Activated gamma-delta T cell treated with Interleukin-2 at 50 U/mL for 16 hours (primary cell): Measurements from ENCODE around the gene ABHD1.

ENCODE experiments used
- DNase-seq: peaks from one replicate; pipeline ENCODE4 v3.0.0-alpha.2; 2020

Gene ABHD1

DNA sequence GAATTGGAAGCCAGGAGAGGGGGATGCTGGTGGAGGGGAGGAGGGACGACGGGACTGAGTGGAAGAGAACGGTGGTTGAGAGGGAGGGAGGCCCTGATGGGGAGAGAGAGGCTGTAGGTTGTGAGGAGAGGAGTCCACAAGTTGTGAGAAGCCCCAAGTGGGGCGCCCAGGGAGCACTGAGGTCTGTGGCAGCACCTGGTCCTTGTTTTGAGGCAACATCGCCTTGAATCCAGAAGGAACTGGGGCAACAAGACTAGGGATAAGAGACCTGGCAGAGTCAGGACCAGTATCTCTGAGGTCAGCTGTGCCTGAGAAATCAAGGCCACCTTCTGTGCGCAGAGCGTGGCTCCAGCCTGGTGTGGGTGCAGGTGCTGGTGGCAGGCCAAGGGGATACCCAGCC, 14.5 kb downstream of the ABHD1 start:
- no peak for DNase-seq

DNA sequence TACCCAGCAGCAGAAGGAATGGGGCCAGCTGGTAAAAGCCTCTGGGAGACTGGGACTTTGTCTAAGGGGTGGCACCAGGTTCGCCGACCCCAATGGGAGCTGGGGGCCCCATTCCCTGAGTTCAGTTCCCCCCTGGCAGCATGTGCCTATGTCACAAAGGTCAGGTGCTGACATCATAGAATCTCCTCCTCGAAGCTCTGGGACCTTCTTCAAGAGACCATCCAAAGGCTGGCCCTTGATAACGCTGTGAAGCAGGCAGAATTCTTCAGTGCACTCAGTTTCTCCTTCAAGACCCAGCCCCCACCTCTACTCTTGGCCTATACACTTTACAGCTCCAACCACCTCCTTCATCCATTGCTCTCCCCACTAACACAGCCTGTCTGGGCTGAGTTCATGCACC, 15.7 kb downstream of the ABHD1 start, which contains the start of gene PRR30:
Gene PRR30, minus strand, starts transcription at position 101 of the 400 bp plus-strand sequence. CDS start 1,081 bp downstream, outside the sequence.
- DNase-seq, result no peak

DNA sequence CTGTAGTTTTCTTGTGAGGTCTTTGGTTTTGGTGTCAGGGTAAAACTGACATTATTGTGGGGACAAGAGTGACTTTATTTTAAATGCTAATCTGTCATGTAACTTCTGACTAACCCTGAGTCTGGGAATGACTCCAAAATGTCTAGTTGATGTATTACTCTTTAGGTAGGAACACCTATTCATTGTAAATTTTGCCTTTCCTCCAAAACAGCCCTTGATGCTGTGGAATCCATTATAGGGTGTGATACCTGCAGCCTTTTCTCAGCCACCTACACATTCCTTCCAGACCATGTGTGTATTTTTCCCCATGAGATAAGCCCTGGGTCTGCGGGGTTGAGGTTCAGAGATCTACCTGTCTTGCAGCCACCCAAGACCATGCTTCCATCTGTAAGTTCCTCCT, 19.7 kb downstream of the ABHD1 start:
- DNase-seq, result no peak

GRCh38 chr2:27145682-27146081, 22.1 kb downstream of the ABHD1 start:
- no peak for DNase-seq

GRCh38 chr2:27147935-27148334, 24.3 kb downstream of the ABHD1 start:
- no peak for DNase-seq

DNA sequence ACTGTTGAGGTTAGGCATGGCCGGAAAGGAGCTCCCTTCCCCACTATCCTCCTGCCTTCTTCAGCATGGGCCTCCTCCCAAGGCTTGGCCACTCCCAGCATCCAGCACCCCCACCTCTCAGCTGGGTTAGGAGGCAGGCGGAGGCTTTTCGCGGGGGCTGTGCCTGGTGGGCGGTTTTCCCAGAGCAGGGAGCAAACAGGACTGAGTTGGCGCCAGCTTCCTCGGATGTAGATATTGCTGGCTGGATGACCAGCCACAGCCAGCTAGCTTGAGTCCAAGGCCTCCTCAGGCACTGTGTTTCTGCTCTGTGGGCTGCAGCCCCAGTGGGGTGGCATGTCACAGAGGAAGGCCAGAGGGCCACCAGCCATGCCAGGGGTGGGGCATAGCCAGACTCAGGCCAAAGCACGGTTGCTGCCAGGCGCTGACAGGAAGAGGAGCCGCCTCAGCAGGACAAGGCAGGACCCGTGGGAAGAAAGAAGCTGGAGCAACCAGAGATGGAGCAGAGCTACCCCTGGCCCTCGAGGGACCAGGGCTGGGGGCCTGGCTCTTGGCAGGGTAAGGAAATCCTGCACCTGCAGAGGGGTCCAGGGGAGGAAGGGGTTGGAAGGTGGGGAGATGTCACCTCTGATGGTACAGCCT, 25.3 kb downstream of the ABHD1 start, which contains the start of gene TCF23:
Gene TCF23, plus strand, starts transcription at position 204 of the 639 bp plus-strand sequence. Its CDS starts 130 bp downstream, at position 334.
- DNase-seq, result no peak

DNA sequence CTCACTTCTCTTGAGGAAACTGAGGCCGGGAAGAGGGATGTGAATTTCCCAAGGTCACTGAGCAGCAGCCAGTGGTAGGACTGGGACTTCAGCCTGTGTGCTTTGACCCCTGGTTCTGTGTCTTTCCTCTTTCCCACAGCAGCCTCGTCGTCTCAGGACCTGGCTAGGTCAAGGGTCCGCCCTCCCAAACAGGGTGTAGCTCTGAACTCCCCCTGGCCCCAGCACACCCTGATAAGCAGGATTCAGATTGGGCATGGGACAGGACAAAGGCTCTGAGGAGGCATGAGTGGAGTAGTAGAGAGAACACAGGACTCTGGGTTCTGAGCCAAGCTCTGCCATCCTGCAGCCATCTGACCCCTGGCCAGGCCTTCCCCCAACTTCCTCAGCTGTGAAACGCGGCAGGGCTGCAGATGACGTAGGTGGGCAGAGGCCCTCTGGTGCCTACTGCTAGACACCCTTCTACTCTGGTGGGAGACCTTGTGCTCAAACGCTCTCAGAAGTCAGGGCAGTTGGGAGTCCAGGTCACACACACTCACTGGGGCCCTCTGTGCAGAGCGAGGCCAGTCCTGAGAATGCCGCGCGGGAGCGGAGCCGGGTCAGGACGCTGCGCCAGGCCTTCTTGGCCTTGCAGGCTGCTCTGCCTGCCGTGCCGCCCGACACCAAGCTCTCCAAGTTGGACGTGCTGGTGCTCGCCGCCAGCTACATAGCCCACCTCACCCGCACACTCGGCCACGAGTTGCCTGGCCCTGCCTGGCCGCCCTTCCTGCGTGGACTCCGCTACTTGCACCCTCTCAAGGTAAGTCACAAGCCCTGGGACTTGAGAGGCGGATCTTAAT, 26.2 kb downstream of the ABHD1 start:
- no peak for DNase-seq

GRCh38 chr2:27150639-27151230, 27.1 kb downstream of the ABHD1 start:
- no peak for DNase-seq

DNA sequence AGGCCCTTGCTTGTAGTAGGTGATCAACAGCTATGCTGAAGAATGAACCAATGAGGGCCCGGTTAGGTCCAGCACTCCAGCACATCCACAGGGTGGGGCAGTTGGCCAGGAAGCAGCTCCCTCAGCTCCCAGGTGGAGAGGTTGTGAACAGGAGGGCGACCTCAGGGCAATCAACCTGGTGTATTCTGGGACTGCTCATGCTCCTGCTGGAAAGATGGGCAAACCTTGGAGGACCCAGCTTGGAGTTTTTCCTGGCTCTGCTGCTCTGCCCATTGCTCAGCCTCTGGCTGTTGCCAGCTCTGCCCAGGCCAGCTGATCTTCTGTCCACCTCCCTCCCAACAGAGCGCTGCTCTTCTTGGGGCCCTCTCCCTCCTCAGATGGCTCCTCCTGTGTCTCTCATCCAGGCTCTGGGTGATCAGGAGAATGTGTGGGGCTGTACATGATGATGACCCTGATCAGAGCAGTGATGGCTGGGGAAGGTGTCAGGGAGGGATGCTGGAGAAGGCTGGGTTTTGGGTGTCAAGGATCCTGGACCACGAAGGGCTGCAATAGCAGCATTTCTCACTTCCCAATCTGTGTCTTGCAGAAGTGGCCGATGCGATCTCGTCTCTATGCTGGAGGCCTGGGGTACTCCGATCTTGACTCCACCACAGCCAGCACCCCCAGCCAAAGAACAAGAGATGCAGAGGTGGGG, 28.6 kb downstream of the ABHD1 start:
- DNase-seq, result no peak

DNA sequence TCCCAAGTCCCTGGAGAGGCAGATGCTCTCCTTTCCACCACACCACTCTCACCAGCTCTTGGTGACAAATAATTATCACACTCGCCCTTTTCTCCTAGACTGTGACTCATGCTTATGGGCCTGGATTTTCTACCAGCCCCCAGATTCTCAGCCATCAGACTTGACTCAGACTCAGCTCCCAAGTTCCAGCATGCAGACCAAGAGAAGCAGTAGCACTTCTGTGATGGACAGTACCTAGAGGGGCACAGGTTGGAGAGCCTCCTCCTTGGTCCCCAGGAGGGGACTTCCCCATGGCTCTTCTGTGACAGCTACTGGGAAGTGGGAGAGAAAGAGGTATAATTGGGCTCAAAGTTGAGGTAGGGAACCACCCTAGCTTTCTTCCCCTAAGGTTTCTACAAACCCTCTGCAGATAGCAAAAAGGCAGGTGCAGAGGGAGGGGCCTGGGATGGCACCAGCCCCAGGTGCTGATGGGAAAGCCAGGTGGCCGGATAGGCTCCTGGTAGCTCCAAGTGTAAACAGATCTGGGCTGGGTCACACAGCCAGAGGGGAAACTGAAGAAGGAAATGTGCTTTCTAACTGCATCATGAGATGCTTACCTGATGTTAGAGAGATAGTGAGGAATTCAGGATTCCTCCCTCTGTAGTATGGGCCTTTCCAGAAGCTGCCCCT, 29.3 kb downstream of the ABHD1 start:
- DNase-seq, result no peak

- DNase-seq, result no peak
Measured at GRCh38 chr2:27154488-27154887, 30.9 kb downstream of the ABHD1 start.

DNA sequence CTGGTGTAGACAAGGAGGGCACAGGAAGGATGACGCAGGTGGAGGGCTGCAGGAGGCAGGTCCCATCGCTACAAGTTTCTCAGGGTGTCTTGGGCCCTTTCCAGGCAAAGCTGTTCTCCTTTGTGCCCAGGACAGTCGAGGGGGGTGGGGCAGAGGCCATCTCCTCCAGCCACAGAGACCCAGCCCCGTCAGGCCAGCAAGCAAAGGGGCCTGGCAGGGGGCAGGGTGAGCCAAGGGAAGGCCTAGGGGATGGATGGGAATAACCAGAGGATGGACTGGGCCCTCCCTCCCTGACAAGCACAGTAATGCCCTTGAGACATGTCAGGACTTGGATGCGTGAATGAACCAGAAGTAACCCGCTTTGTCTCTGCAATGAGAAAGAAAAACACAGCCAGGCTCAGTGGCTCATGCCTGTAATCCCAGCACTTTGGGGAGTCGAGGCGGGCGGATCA, 31.5 kb downstream of the ABHD1 start:
- no peak for DNase-seq

- no peak for DNase-seq
Measured at GRCh38 chr2:27158468-27158867, 34.9 kb downstream of the ABHD1 start.

DNA sequence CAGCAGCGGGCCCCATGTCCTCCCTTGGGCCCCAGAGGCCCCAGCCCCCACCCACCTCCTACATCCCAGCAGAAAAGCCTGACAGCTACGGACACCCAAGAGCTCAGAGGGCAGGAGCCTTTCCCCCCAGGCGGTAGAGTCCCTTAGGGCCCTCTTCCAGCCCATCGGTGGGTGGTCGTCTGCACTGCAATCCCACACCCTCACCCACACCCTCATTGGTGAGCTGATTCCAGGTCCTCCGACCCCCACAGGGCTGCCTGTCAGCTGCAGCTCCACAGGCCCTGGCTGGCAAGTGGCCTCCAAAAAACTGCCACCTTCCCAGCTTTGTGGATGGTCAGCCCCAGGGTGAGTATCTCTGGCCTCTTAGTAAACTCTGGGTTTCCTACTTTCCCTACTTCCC, 35.7 kb downstream of the ABHD1 start:
- DNase-seq, result no peak

GRCh38 chr2:27160191-27160590, 36.6 kb downstream of the ABHD1 start:
- no peak for DNase-seq

DNA sequence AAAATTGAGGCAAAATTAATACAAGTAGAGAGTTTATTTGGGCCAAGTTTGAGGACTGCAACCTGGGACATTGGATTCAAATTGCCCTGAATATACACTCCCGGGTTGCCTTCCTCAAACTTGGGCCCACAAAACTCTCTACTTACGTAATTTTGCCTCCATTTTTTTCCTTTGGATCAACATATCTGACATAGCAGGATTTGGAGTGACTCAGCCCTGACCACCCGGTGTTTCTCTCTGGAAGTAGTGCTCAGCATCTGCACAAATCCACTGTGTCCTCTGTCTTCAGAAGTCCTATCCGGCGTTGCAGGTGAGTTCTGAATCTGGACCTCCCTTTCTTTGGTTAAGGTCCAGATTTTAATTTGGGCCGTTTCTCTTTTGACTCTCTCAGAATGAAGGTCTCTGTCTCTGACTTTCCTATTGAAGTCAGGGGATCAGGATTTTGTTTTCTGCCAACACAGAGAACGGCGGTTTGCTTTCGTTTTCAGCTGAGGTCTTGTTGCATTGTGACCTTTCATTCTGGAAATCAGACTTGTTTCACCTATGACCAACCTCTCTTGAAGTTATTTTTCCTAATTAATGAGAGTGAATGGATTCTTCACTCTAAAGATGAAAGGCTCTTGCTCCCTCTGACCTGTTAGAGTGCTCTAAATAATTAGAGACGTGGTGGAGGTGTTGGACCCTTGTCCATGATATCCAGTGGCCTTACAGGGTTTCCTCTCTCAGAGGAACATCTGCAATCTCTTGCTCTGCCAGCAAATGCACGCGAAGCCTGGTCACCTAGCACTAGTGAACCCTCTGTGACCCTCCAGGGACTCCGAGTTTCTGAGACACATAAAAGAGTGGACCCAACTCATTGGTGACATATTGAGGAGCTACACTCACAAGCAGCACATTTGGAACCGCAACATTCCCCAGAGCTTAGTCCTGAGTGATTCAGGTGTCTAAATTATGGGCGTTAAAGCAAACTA, 38.8 kb downstream of the ABHD1 start:
- DNase-seq, result no peak

- no peak for DNase-seq
Measured at GRCh38 chr2:27164960-27165763, 41.5 kb downstream of the ABHD1 start.

GRCh38 chr2:27170581-27171337, 47.1 kb downstream of the ABHD1 start:
- DNase-seq, result no peak

DNA sequence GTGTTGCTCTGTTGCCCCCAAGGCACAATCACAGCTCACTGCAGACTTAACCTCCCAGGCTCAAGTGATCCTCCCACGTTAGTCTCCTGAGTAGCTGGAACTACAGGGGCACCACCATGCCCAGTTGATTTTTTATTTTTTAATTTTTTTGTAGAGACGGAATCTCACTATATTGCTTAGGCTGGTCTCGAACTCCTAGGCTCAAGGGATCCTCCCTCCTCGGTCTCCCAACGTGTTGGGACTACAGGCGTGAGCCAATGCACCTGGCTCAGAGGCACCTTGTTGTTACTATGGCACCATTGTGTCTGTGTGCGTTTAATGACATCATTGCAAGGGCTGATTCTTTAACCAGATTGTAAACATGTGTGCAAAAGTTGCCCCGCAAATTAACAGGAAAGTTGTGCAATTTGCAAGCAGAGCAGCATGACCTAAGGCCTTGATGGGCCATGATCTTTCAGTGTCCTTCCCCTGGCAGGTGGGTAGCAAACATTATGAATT, 47.8 kb downstream of the ABHD1 start:
- DNase-seq, result no peak
